GM12878 (cell line): ENCODE results near the gene STRBP. TPM values are rescaled to one million over a fixed set of nuclear protein-coding genes. Genes with fewer than 3 reads are reported as not detected.
A peak's percentile ranks its signal among the peaks of the same experiment; 100 is the strongest.

Experiments
- ATAC-seq: fragments of 200-7000 bp; cut with Tn5 transposase; 3 replicates; pipeline ENCODE4 v1.9.1; 2020; ENCODE audit warnings: mild to moderate bottlenecking, moderate library complexity
- BruUV-seq: library from RNA; stranded (reverse); fragments of 400-500 nt; replicated peaks from 2 replicates; lab custom pipeline; 2021; lab: Mats Ljungman, UMichigan
- CTCF ChIA-PET: fragments of 300-600 bp; sonication (Branson Sonifier 250); formaldehyde crosslinking; extraction: SDS; loops from one replicate; lab custom pipeline; 2021; ENCODE audit warnings: inconsistent platforms; lab: Yijun Ruan, JAX
- POLR2A ChIA-PET: fragments of 350-600 bp; formaldehyde crosslinking; extraction: SDS; loops from one replicate; lab custom pipeline; 2021; ENCODE audit warnings: inconsistent platforms; lab: Charles Lee
- RAD21 ChIA-PET: fragments of 300-600 bp; sonication (Branson Sonifier 250); formaldehyde crosslinking; loops from one replicate; lab custom pipeline; 2023; ENCODE audit warnings: antibody characterized with exemption; ENCODE audit not compliant: unreplicated experiment; lab: Charles Lee
- SMC1A ChIA-PET: fragments of 300-600 bp; sonication (Branson Sonifier 250); formaldehyde crosslinking; loops from one replicate; lab custom pipeline; 2023; ENCODE audit not compliant: unreplicated experiment, uncharacterized antibody; lab: Charles Lee
- DNase-seq: peaks from one replicate; pipeline ENCODE4 v3.0.0-alpha.2; 2011; ENCODE audit warnings: low read depth, low spot score
- FAIRE-seq: peaks from 3 replicates; lab custom pipeline; 2011; peaks lifted over from hg19 to GRCh38; lab: Jason Lieb, UNC
- H2AFZ ChIP-seq: 2 replicates; pipeline ENCODE4 v1.6.0; 2011; ENCODE audit warnings: low read depth, low read length, control low read depth; ENCODE audit not compliant: control insufficient read depth
- H3K27ac ChIP-seq: 2 replicates; pipeline ENCODE4 v1.5.1; 2011; ENCODE audit warnings: control low read depth; ENCODE audit not compliant: control insufficient read depth, insufficient read depth
- H3K27me3 ChIP-seq, 2 experiments: replicated peaks in 1 of 2; 2 replicates each; pipeline versions ENCODE4 v1.6.0 to v1.6.1; 2011; ENCODE audit warnings: low read length in 1 of 2; ENCODE audit not compliant: control insufficient read depth in 2 of 2, insufficient read depth in 2 of 2
- H3K36me3 ChIP-seq, 2 experiments: 2 replicates each; pipeline ENCODE4 v1.5.1; 2011; ENCODE audit warnings: low read length in 1 of 2; ENCODE audit not compliant: control insufficient read depth in 2 of 2, insufficient read depth in 2 of 2
- H3K4me1 ChIP-seq: 2 replicates; pipeline ENCODE4 v1.6.1; 2011; ENCODE audit warnings: mild to moderate bottlenecking, low read length, moderate library complexity, mixed read lengths; ENCODE audit not compliant: control insufficient read depth, insufficient read depth
- H3K4me2 ChIP-seq: 2 replicates; pipeline ENCODE4 v1.6.0; 2011; ENCODE audit warnings: control low read depth; ENCODE audit not compliant: control insufficient read depth, insufficient read depth
- H3K4me3 ChIP-seq: fragments of 200-600 bp; sonication (generic); 2 replicates; pipeline ENCODE4 v1.5.1; 2016
- H3K79me2 ChIP-seq: 2 replicates; pipeline ENCODE4 v1.6.0; 2011; ENCODE audit warnings: low read length; ENCODE audit not compliant: control insufficient read depth, insufficient read depth
- H3K9ac ChIP-seq: 2 replicates; pipeline ENCODE4 v1.8.0; 2011; ENCODE audit warnings: low read length, control low read depth, mixed read lengths; ENCODE audit not compliant: control insufficient read depth, insufficient read depth
- H3K9me3 ChIP-seq: replicated peaks from 3 replicates; pipeline ENCODE4 v1.5.1; 2011; ENCODE audit warnings: mild to moderate bottlenecking, low read length; ENCODE audit not compliant: control insufficient read depth, insufficient read depth
- H4K20me1 ChIP-seq: 2 replicates; pipeline ENCODE4 v1.6.0; 2011; ENCODE audit not compliant: control insufficient read depth, insufficient read depth
- ATF7 ChIP-seq: fragments of 450-650 bp; IDR thresholded peaks from 2 replicates; pipeline ENCODE4 v1.6.1; 2016; ENCODE audit warnings: low read depth, mild to moderate bottlenecking
- MEF2A ChIP-seq: IDR thresholded peaks from 2 replicates; pipeline ENCODE4 v1.6.1; 2011; ENCODE audit warnings: low read depth, mild to moderate bottlenecking, low read length, moderate library complexity; ENCODE audit not compliant: insufficient read depth
- MTA2 ChIP-seq: fragments of 450-650 bp; IDR thresholded peaks from 2 replicates; pipeline ENCODE4 v1.6.1; 2016; ENCODE audit warnings: low read depth, mild to moderate bottlenecking, moderate library complexity
- NBN ChIP-seq: fragments of 450-650 bp; IDR thresholded peaks from 2 replicates; pipeline ENCODE4 v1.6.1; 2016
- NFYB ChIP-seq: IDR thresholded peaks from 2 replicates; pipeline ENCODE4 v1.6.1; 2011; ENCODE audit warnings: low read depth, mild to moderate bottlenecking, low read length, improper control_type of control experiment, moderate library complexity; ENCODE audit not compliant: insufficient read depth
- SMARCA5 ChIP-seq: fragments of 450-650 bp; IDR thresholded peaks from 2 replicates; pipeline ENCODE4 v1.6.1; 2017; ENCODE audit warnings: mild to moderate bottlenecking
- SMC3 ChIP-seq: IDR thresholded peaks from 2 replicates; pipeline ENCODE4 v1.6.1; 2011; ENCODE audit warnings: low read length, improper control_type of control experiment, borderline replicate concordance
- TARDBP ChIP-seq: IDR thresholded peaks from 2 replicates; pipeline ENCODE4 v1.6.1; 2016; ENCODE audit warnings: borderline replicate concordance
- TBL1XR1 ChIP-seq: IDR thresholded peaks from 2 replicates; pipeline ENCODE4 v1.6.1; 2012; ENCODE audit warnings: low read depth, low read length, improper control_type of control experiment
- ZNF217 ChIP-seq: fragments of 450-650 bp; IDR thresholded peaks from 2 replicates; pipeline ENCODE4 v1.6.1; 2017; ENCODE audit warnings: antibody characterized with exemption, mild to moderate bottlenecking
- ZNF384 ChIP-seq: IDR thresholded peaks from 2 replicates; pipeline ENCODE4 v1.6.1; 2012; ENCODE audit warnings: low read depth, mild to moderate bottlenecking, low read length, improper control_type of control experiment, borderline replicate concordance
- WGBS: methylation state at CpG from one replicate; pipeline ENCODE4 v1.1.6; 2016; ENCODE audit warnings: low lambda C conversion rate; ENCODE audit not compliant: insufficient replicate concordance, insufficient coverage; ENCODE audit errors: missing lambda C conversion rate; 5-methylcytosine and 5-hydroxymethylcytosine counted together
- in situ Hi-C: fragments of 300-500 bp; cut with MboI; formaldehyde crosslinking; loops from 9 replicates; pipeline ENCODE4 v1.14.3; 2018; ENCODE audit warnings: mixed read lengths
- intact Hi-C: fragments of 100-400 bp; cut with micrococcal nuclease; formaldehyde crosslinking; loops from one replicate; pipeline ENCODE4 v1.14.2; 2022; ENCODE audit not compliant: unreplicated experiment
- polyA plus RNA-seq, 11 experiments: library from polyadenylated mRNA; depleted of rRNA in 4 of 11; unstranded in 6 of 11; stranded (reverse) in 5 of 11; fragments of >200 nt; fragmentation: Nextera tagmentation in 4 of 11; fragmentation: Illumina TruSeq in 1 of 11; extraction: Ambion mirVana in 4 of 11; extraction: Trizol in 1 of 11; gene quantifications; 1 replicate in 1 of 11; 2 replicates in 10 of 11; pipeline versions ENCODE4 v1.2.1 to v1.2.3, GENCODE V29; 2011 to 2016; ENCODE audit warnings: inconsistent platforms in 2 of 11, missing spikeins in 2 of 11, low read depth in 1 of 11
- total RNA-seq, 4 experiments: library from RNA; depleted of rRNA in 3 of 4; stranded (reverse); fragments of >200 nt in 3 of 4; fragmentation: Illumina TruSeq in 1 of 4; extraction: Trizol in 1 of 4; gene quantifications; 2 replicates each; pipeline versions ENCODE4 v1.2.1 to v1.2.3, GENCODE V29; 2013 to 2021
- TF ChIP-seq, protein P1 (sequence below): fragments of 450-650 bp; IDR thresholded peaks from 2 replicates; pipeline ENCODE4 v1.6.1; 2017; ENCODE audit warnings: low read depth, mild to moderate bottlenecking, moderate library complexity
- TF ChIP-seq, protein P2 (sequence below): IDR thresholded peaks from 2 replicates; pipeline ENCODE4 v1.6.1; 2012; ENCODE audit warnings: improper control_type of control experiment, low read depth, low read length; ENCODE audit not compliant: insufficient replicate concordance

The STRBP gene
- total and polyA plus RNA-seq, 10 of the 15 experiments (the other 5 are each of a cell fraction or from before 2014, with no cell fraction given): 31.0 to 96.8 (median 71.4) TPM

DNA sequence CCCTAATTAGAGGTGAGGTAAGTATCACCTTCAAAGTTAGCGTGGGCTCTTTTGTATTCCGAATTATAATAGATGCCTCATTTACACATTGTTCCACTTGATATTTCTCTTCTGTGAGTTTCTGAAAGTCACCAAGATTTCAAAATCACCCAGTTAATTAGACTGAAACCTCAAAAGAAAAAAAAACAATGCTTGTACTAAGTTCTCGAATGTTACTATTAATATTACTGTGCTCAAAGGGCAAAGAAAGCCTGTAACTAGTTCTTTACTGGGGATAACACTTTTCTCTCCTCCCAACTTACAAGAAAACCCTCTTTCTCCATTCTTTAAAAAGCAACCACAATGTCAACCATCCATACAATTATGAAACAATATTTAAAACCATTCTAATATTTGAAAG is 98.5 kb downstream of the STRBP start:
- CTCF ChIA-PET: interaction anchor here (0.5 to 2.3 kb wide), 4 partner anchors 14 to 180 kb away, joined by 3 to 9 read pairs (median 3); no protein-coding TSS in a partner anchor
- no peak for TF ChIP-seq SMARCA5
- TF ChIP-seq SMC3: no peak
- TF ChIP-seq NFYB: no peak
- peak; percentile 78; the same call in 1 of the 2 replicates for TF ChIP-seq ZNF384
- no peak for TF ChIP-seq NBN
- peak; percentile 97 for TF ChIP-seq MTA2
- no peak for TF ChIP-seq TBL1XR1
- no peak for TF ChIP-seq TARDBP
- peak; percentile 32; the same call in 1 of the 2 replicates for TF ChIP-seq ATF7
- TF ChIP-seq MEF2A: 0 out of 2 replicates have a peak, but pooled peaks have one; percentile 28
- TF ChIP-seq, protein P1, sequence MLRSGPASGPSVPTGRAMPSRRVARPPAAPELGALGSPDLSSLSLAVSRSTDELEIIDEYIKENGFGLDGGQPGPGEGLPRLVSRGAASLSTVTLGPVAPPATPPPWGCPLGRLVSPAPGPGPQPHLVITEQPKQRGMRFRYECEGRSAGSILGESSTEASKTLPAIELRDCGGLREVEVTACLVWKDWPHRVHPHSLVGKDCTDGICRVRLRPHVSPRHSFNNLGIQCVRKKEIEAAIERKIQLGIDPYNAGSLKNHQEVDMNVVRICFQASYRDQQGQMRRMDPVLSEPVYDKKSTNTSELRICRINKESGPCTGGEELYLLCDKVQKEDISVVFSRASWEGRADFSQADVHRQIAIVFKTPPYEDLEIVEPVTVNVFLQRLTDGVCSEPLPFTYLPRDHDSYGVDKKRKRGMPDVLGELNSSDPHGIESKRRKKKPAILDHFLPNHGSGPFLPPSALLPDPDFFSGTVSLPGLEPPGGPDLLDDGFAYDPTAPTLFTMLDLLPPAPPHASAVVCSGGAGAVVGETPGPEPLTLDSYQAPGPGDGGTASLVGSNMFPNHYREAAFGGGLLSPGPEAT: peak; percentile 40; the same call in 1 of the 2 replicates
- TF ChIP-seq, protein P2, sequence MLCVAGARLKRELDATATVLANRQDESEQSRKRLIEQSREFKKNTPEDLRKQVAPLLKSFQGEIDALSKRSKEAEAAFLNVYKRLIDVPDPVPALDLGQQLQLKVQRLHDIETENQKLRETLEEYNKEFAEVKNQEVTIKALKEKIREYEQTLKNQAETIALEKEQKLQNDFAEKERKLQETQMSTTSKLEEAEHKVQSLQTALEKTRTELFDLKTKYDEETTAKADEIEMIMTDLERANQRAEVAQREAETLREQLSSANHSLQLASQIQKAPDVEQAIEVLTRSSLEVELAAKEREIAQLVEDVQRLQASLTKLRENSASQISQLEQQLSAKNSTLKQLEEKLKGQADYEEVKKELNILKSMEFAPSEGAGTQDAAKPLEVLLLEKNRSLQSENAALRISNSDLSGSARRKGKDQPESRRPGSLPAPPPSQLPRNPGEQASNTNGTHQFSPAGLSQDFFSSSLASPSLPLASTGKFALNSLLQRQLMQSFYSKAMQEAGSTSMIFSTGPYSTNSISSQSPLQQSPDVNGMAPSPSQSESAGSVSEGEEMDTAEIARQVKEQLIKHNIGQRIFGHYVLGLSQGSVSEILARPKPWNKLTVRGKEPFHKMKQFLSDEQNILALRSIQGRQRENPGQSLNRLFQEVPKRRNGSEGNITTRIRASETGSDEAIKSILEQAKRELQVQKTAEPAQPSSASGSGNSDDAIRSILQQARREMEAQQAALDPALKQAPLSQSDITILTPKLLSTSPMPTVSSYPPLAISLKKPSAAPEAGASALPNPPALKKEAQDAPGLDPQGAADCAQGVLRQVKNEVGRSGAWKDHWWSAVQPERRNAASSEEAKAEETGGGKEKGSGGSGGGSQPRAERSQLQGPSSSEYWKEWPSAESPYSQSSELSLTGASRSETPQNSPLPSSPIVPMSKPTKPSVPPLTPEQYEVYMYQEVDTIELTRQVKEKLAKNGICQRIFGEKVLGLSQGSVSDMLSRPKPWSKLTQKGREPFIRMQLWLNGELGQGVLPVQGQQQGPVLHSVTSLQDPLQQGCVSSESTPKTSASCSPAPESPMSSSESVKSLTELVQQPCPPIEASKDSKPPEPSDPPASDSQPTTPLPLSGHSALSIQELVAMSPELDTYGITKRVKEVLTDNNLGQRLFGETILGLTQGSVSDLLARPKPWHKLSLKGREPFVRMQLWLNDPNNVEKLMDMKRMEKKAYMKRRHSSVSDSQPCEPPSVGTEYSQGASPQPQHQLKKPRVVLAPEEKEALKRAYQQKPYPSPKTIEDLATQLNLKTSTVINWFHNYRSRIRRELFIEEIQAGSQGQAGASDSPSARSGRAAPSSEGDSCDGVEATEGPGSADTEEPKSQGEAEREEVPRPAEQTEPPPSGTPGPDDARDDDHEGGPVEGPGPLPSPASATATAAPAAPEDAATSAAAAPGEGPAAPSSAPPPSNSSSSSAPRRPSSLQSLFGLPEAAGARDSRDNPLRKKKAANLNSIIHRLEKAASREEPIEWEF: no peak
- TF ChIP-seq ZNF217: peak; percentile 66; the same call in 1 of the 2 replicates

More for the DNA sequence above, 98.5 kb downstream of the STRBP start:
- Histone ChIP-seq H3K79me2 (peaks cover 6% of the 10 kb centered on the region), H3K27ac (no peak overlapping the region), H3K4me2 (no peak overlapping the region), H3K4me1 (peaks cover 20% of the 10 kb centered on the region), H2AFZ (no peak overlapping the region), H3K9ac (no peak overlapping the region), H3K36me3 (peaks cover 0 to 3% of the 10 kb centered on the region in 2 experiments; a peak in 3 of 4 replicates), H4K20me1 (no peaks in the 10 kb centered on the region), H3K9me3 (no peaks in the 10 kb centered on the region), H3K27me3 (no peaks in the 10 kb centered on the region), H3K4me3 (no peak overlapping the region)
- intact Hi-C loops (loop anchor here (5.0 kb wide), 1 partner anchor 57 kb away; no protein-coding TSS in a partner anchor), in situ Hi-C loops (no loop called here)
- DNase-seq: peak; percentile 9
- FAIRE-seq: no peak
- no TSS peak for BruUV-seq
- ChIA-PET SMC1A (interaction anchor here (0.6 to 1.7 kb wide), 4 partner anchors 18 to 179 kb away, joined by 3 to 7 read pairs (median 4); no protein-coding TSS in a partner anchor), RAD21 (interaction anchor here (0.8 kb wide), 1 partner anchor 169 kb away, joined by 3 read pairs; no protein-coding TSS in a partner anchor), POLR2A (no interaction called here)
- 65% methylated on average over 3 of the region's 3 CpGs for WGBS
- ATAC-seq: peak; percentile 44
